ENCODE results near the gene OGG1. TPM values are rescaled to one million over a fixed set of nuclear protein-coding genes. Genes with fewer than 3 reads are reported as not detected.

The OGG1 gene
- total RNA-seq, 3 donors from 2014 or later (not counting 1 experiment from before 2014, with no cell fraction given) = 33.4 to 52.1 (median 34.7) TPM

GRCh38 chr3:9776896-9777693, 27.3 kb downstream of the OGG1 start:
- Mint-ChIP-seq H3K36me3 (no peaks in the 10 kb centered on the region), H3K4me1 (peaks cover 47% of the 10 kb centered on the region in 2 donors)

GRCh38 chr3:9777694-9778021, 27.9 kb downstream of the OGG1 start:
- DNase-seq (no peak), ATAC-seq (no peak)
- H3K9me3 ChIP-seq (ENCODE audit: control insufficient read depth, insufficient read depth, low read length) = no peaks in the 10 kb centered on the region
- H3K27me3 Mint-ChIP-seq (ENCODE audit: low read depth in 2 of 2) = no peaks in the 10 kb centered on the region
- H3K4me3 ChIP-seq (ENCODE audit: low read length) = no peak overlapping the region
- H3K4me1 ChIP-seq (ENCODE audit: control insufficient read depth, insufficient read depth, low read length) = peaks cover 49% of the 10 kb centered on the region
- whole genome bisulfite sequencing (ENCODE audit: insufficient coverage) = no CpG with 5 or more reads among the region's 1 CpG
- H3K4me1 Mint-ChIP-seq = peaks cover 47 to 53% of the 10 kb centered on the region in 2 donors
- no peaks in the 10 kb centered on the region for H3K27me3 ChIP-seq (ENCODE audit: control insufficient read depth, insufficient read depth, low read length)
- intact Hi-C loops (cut with micrococcal nuclease) = no loop called here
- no peak for TF ChIP-seq CTCF (IDR thresholded peaks at IDR 0.05)
- no peaks in the 10 kb centered on the region for H3K9me3 Mint-ChIP-seq
- H3K4me3 Mint-ChIP-seq = no peak overlapping the region
- no peak overlapping the region for H3K27ac Mint-ChIP-seq
- H3K36me3 ChIP-seq (ENCODE audit: control insufficient read depth, insufficient read depth, low read length) = peaks cover 8% of the 10 kb centered on the region
- no peak overlapping the region for H3K27ac ChIP-seq (ENCODE audit: low read length)
- H3K36me3 Mint-ChIP-seq = no peaks in the 10 kb centered on the region

More at GRCh38 chr3:9776896-9777693, 27.3 kb downstream of the OGG1 start:
- peaks cover 45% of the 10 kb centered on the region for H3K4me1 ChIP-seq (ENCODE audit: control insufficient read depth, insufficient read depth, low read length)
- H3K27ac Mint-ChIP-seq = peak overlapping the region in 1 of 2 donors; percentile 16
- H3K27me3 ChIP-seq (ENCODE audit: control insufficient read depth, insufficient read depth, low read length) = no peaks in the 10 kb centered on the region
- TF ChIP-seq CTCF (IDR thresholded peaks at IDR 0.05) = no peak
- no peak overlapping the region for H3K4me3 ChIP-seq (ENCODE audit: low read length)
- peaks cover 4% of the 10 kb centered on the region for H3K36me3 ChIP-seq (ENCODE audit: control insufficient read depth, insufficient read depth, low read length)
- ATAC-seq (no peak), DNase-seq (no peak)
- no peaks in the 10 kb centered on the region for H3K9me3 Mint-ChIP-seq
- H3K27me3 Mint-ChIP-seq (ENCODE audit: low read depth in 2 of 2) = no peaks in the 10 kb centered on the region
- no peaks in the 10 kb centered on the region for H3K9me3 ChIP-seq (ENCODE audit: control insufficient read depth, insufficient read depth, low read length)
- H3K27ac ChIP-seq (ENCODE audit: low read length) = no peak overlapping the region
- no peak overlapping the region for H3K4me3 Mint-ChIP-seq
- 93% methylated on average over 5 of the region's 5 CpGs for WGBS (ENCODE audit: insufficient coverage)
- intact Hi-C loops (cut with micrococcal nuclease) = no loop called here

- no peaks in the 10 kb centered on the region for H3K36me3 Mint-ChIP-seq
- no peak for DNase-seq
- Histone ChIP-seq H3K36me3 (ENCODE audit: control insufficient read depth, insufficient read depth, low read length) (peaks cover 11% of the 10 kb centered on the region), H3K9me3 (ENCODE audit: control insufficient read depth, insufficient read depth, low read length) (no peaks in the 10 kb centered on the region), H3K4me1 (ENCODE audit: control insufficient read depth, insufficient read depth, low read length) (peaks cover 49% of the 10 kb centered on the region), H3K27me3 (ENCODE audit: control insufficient read depth, insufficient read depth, low read length) (no peaks in the 10 kb centered on the region), H3K4me3 (ENCODE audit: low read length) (no peak overlapping the region), H3K27ac (ENCODE audit: low read length) (no peak overlapping the region)
- H3K27me3 Mint-ChIP-seq (ENCODE audit: low read depth in 2 of 2) = no peaks in the 10 kb centered on the region
- H3K27ac Mint-ChIP-seq = peak overlapping the region; percentile 94 to 99
- intact Hi-C loops (cut with micrococcal nuclease) = no loop called here
- WGBS (ENCODE audit: insufficient coverage) = 94% methylated on average over 5 of the region's 5 CpGs
- TF ChIP-seq CTCF (IDR thresholded peaks at IDR 0.05) = no peak
- ATAC-seq = no peak
- peaks cover 50 to 57% of the 10 kb centered on the region in 2 donors for H3K4me1 Mint-ChIP-seq
- H3K9me3 Mint-ChIP-seq = no peaks in the 10 kb centered on the region
- H3K4me3 Mint-ChIP-seq = no peak overlapping the region
Observed at GRCh38 chr3:9778143-9779074, 28.7 kb downstream of the OGG1 start.
